Measurements from ENCODE around the gene TFB1M. TPM values are rescaled to one million over a fixed set of nuclear protein-coding genes. Genes with fewer than 3 reads are reported as not detected.

The TFB1M gene
- polyA plus RNA-seq, 1 donor: 25.6 TPM

- DNase-seq: no peak
These were observed 49.5 kb downstream of the TFB1M start for GRCh38 chr6:155264693-155265320.

GRCh38 chr6:155263373-155264063, 50.8 kb downstream of the TFB1M start, which contains the start of gene CLDN20:
CLDN20 (plus strand) TSS chr6:155264013; CDS start chr6:155275720, 11,707 bp downstream.
- no peak for DNase-seq

DNA sequence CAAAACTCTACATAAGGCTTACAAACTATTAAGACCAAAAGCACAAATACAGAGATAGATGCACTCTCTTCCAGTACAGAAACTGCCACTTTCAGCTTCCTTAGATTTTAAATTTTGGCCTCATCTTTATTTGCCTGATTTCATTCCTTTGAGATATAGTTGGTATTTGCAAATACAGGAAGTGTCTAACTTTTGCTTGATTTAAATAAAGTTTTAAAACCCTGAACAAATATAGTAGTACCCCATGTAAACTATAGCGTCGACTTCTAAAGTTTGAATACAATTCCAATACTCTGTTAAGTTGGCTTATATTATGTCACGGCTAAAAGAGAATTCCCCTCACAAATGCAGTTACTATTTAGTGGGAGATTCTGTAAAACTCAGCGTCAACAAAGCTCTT, 51.6 kb downstream of the TFB1M start:
- DNase-seq: no peak

DNA sequence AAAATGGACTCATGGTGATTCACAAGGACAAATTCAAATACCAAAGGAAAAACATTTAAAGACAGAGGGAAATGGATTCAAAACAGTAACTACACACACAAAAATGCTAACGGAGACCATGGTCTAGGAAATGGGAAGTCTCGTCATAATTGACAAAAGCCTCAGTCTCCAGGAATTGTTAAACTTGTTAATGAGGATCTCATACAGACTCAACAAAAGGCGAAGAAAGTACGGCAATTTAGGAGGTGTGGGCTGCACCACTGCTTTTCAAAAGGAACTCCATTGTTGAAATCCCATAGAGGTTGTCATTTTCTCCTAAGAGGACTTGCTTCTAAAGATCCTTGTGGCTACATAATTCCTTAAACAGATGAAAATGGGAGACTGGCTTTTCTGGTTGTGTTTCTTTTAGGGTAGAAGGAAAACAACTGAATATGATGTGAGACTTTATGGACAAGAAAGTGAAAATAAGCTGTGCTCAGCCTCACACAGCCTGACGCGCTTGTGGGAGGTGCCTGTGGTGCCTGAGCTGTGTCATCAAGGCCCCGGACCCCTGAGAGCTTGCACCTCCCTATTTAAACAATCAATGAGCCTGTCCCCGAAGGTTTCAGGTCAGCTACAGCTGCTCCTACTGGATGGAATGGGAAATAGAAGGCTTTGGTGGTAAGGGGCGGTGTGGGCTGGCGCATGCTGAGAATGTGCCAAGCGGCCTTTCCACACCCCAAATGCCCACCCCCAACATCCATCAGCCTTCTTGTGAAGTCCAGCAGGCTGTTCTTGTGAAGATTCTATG, 53.0 kb downstream of the TFB1M start:
- no peak for DNase-seq

GRCh38 chr6:155260686-155261085, 53.6 kb downstream of the TFB1M start:
- DNase-seq: no peak

DNA sequence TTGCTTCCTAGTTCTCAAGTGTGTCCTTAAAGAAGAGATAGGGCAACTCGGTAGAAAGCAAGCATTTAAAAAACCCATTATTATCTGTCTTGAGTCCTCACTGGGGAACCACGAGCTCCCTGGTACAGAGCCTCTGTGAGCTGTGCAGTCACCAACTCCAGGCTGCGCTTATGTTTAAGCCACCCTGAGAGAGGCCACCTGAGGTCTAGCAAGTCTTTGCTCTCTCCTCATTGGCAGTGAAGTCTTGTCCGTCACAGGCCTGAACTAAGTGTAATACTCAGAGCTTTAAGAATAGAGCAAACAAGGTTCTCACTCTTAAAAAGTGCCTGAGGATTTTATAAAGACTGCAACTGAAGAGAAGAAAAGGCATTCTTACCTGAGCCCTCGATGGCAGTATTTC, 54.4 kb downstream of the TFB1M start:
- no peak for DNase-seq

GRCh38 chr6:155259204-155259603, 55.1 kb downstream of the TFB1M start:
- no peak for DNase-seq

GRCh38 chr6:155257796-155258195, 56.5 kb downstream of the TFB1M start:
- no peak for DNase-seq

DNA sequence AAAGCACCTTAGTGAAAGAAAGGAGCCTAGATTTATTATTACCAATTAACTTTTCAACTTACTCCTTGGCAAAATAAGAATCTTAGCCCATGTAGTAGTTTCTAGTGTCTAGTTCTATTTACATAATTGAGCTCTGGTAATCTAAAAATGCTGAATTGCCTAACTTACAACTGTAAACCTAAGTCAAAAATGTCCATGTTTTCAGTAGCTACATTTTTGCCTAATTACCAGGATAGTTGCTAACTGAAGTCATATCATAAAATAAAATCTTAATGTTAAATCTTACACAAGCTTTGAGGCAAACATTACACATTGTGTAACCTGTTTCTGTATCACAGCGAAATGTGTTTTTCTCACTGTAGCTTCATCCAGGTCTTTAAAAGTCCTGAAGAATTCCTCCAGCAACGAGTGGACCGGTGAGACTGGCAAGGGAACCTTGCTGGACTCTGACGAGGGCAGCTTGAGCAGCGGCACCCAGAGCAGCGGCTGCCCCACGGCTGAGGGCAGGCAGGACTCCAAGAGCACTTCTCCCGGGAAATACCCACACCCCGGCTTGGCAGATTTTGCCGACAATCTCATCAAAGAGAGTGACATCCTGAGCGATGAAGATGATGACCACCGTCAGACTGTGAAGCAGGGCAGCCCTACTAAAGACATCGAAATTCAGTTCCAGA, 58.0 kb downstream of the TFB1M start:
- DNase-seq: no peak

- DNase-seq: no peak
These were observed 60.1 kb downstream of the TFB1M start for GRCh38 chr6:155254139-155254538.

GRCh38 chr6:155253337-155253736, 60.9 kb downstream of the TFB1M start:
- DNase-seq: no peak

GRCh38 chr6:155252581-155252980, 61.7 kb downstream of the TFB1M start:
- no peak for DNase-seq

DNA sequence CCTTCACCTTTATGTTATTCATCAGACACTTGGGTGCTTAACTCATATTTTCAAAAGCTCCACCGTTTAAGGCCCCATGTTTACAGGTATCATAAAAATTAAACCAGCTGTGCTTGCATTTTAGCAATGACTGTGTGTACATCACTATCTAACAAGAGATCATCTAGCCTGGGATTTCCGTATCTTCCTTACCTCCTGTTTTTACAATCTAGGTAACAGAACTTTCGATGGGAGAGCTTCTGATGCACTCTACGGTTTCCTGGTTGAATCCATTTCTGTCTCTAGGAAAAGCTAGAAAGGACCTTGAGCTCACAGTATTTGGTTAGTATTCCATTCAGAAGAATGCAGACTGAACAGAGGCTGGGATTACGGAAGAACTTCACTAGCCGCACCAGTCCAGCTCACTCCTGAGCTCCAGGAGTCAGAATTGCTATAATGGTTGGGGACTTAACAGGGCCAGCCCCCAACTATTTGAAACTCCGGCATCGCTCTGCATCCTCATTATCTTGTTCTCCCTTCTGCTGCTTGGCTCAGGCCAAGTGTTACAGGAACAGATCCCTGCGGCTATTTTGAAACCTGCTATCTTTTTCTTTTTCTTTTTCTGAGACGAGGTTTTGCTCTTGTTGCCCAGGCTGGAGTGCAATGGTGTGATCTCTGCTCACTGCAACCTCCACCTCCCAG, 63.4 kb downstream of the TFB1M start:
- DNase-seq: no peak

- peak; percentile 50 for DNase-seq
These were observed 66.0 kb downstream of the TFB1M start for GRCh38 chr6:155248008-155249001.

DNA sequence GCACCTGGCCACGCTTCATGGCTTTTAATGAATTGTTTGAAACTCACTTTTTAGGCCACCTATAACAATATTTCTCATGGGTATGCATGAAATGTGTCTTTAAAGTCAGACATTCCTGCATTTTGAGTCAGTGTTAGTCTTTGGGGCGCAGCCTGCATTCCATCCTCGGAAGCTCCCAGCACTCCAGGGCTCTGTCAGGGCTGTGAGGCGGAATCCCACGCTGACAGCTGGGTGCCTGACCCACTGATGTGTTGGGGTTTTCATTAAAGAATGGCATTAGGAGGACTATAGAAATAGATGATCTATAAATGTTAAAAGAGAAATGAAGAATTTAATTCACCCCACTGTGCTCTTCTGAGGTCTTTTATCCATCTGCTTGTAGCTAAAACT, 66.7 kb downstream of the TFB1M start:
- DNase-seq: no peak

DNA sequence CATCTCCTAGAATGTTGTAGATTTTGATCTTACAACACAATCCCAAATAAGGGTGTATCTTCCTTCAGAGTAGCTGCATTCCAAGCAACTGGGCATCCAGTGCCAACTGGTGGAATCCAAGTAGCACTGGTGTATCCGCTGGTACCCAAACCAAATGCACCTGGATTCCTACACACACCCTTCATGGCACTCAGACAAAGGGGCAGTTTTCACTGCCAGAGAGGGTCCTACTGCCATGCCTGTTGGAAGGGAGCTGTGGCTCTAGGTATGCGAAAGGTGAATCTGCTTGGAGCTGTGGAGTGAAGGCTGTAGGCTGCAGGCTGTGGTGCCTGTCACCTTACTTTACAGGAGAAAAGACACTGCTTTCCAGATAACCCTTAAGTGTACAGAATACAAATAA, 67.5 kb downstream of the TFB1M start:
- DNase-seq: no peak

- DNase-seq: no peak
These were observed 68.5 kb downstream of the TFB1M start for GRCh38 chr6:155245831-155246230.

- no peak for DNase-seq
These were observed 69.1 kb downstream of the TFB1M start for GRCh38 chr6:155245193-155245592.

GRCh38 chr6:155244434-155244833, 69.8 kb downstream of the TFB1M start:
- no peak for DNase-seq

- no peak for DNase-seq
These were observed 72.3 kb downstream of the TFB1M start for GRCh38 chr6:155241966-155242365.

All from left kidney (tissue), 2 donors.